K562 (cell line): ENCODE results near the gene SHISAL2A.

Experiments used
- NBN ChIP-seq: fragments of 450-650 bp; IDR thresholded peaks from 2 replicates; pipeline ENCODE4 v1.6.1; 2016; ENCODE audit warnings: low read depth, mild to moderate bottlenecking
- NR3C1 ChIP-seq: sonication (generic); formaldehyde crosslinking; IDR thresholded peaks from 2 replicates; pipeline ENCODE4 v1.8.1; 2022; ENCODE audit warnings: missing genetic modification reagents

DNA sequence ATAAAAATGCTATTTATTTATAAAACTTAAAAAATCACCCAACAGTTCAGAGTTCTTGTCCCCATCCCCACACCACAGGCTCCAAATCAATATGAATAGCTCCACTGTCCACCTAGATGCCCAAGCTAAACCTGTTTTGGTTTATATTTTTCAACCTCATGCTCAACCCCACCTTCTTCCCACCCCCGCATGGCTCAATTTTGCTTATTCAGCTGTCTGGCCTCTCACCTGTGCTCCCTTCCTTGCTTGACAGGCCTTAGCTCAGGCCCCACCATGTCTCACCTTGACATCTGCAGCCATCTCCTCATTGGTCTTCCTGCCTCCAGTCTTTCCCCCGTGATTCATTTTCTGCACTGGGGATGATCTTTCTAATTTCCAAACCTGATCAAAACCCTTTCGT, 47.4 kb downstream of the SHISAL2A start:
- TF ChIP-seq NBN (no peak), NR3C1 (CRISPR knock-in tag) (no peak)
